ENCODE data around the gene DNAJC11.

DNA sequence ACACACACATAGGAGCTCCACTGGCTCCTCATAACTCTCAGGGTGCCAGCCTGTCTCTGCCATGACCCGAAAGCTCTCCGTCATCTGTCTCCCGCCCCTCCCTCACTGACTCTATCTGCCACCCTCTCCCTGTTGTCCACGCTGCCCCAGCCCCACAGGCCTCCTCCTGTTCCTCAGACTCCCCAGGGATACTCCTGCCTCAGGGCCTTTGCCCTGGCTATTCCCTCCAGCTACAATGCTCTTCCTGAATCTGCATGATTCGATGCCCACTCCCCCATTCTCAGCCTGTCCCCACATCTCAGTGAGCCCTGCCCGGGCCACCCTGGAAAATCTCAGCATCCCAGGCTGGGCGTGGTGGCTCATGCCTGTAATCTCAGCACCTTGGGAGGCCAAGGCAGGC, 24.6 kb upstream of the DNAJC11 start:
- TF ChIP-seq, protein P1, sequence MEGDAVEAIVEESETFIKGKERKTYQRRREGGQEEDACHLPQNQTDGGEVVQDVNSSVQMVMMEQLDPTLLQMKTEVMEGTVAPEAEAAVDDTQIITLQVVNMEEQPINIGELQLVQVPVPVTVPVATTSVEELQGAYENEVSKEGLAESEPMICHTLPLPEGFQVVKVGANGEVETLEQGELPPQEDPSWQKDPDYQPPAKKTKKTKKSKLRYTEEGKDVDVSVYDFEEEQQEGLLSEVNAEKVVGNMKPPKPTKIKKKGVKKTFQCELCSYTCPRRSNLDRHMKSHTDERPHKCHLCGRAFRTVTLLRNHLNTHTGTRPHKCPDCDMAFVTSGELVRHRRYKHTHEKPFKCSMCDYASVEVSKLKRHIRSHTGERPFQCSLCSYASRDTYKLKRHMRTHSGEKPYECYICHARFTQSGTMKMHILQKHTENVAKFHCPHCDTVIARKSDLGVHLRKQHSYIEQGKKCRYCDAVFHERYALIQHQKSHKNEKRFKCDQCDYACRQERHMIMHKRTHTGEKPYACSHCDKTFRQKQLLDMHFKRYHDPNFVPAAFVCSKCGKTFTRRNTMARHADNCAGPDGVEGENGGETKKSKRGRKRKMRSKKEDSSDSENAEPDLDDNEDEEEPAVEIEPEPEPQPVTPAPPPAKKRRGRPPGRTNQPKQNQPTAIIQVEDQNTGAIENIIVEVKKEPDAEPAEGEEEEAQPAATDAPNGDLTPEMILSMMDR (IDR thresholded peaks at IDR 0.05; ENCODE audit: low read depth, low read length): no peak
- TF ChIP-seq POLR2A (IDR thresholded peaks at IDR 0.05; ENCODE audit: extremely low read depth, insufficient read length) (no peak), MYC (IDR thresholded peaks at IDR 0.05; ENCODE audit: low read depth, low read length) (no peak)
- TF ChIP-seq, protein P2, sequence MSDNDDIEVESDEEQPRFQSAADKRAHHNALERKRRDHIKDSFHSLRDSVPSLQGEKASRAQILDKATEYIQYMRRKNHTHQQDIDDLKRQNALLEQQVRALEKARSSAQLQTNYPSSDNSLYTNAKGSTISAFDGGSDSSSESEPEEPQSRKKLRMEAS (IDR thresholded peaks at IDR 0.05; ENCODE audit: low read depth, low read length): no peak

All from NB4 (cell line).